A549 (cell line): Measurements from ENCODE around the gene OPRD1. TPM values are rescaled to one million over a fixed set of nuclear protein-coding genes. Genes with fewer than 3 reads are reported as not detected.

Experiments used
- ATAC-seq, 2 experiments: fragments of 200-7000 bp in 1 of 2; fragments of >200 bp in 1 of 2; cut with Nextera tagmentation in 1 of 2; cut with Tn5 transposase in 1 of 2; 3 replicates each; pipeline versions ENCODE4 v1.8.0 to v1.9.1; 2018 to 2020; ENCODE audit warnings: mild to moderate bottlenecking in 1 of 2, moderate library complexity in 1 of 2
- CTCF ChIA-PET: fragments of 300-600 bp; sonication (Branson Sonifier 250); formaldehyde crosslinking; extraction: SDS; loops from one replicate; lab custom pipeline; 2021; ENCODE audit warnings: antibody characterized with exemption, inconsistent platforms; lab: Yijun Ruan, JAX
- POLR2A ChIA-PET: fragments of 350-600 bp; formaldehyde crosslinking; extraction: SDS; loops from one replicate; lab custom pipeline; 2021; ENCODE audit warnings: antibody characterized with exemption, inconsistent platforms; lab: Yijun Ruan, JAX
- DNase-seq, 2 experiments: peaks; one replicate each; pipeline versions ENCODE4 v3.0.0 to v3.0.0-alpha.2; 2011 to 2016; ENCODE audit warnings: low read depth in 1 of 2, low spot score in 1 of 2
- FAIRE-seq: peaks from 2 replicates; lab custom pipeline; 2011; peaks lifted over from hg19 to GRCh38; lab: Jason Lieb, UNC
- H3K27ac ChIP-seq, 2 experiments: fragments of >200 bp; sonication (Bioruptor Twin); formaldehyde crosslinking; 3 replicates each; pipeline ENCODE4 v1.5.1; 2016 to 2017
- H3K4me1 ChIP-seq: fragments of >200 bp; sonication (Bioruptor Twin); formaldehyde crosslinking; 3 replicates; pipeline ENCODE4 v1.6.1; 2016
- H3K4me2 ChIP-seq: fragments of >200 bp; sonication (Bioruptor Twin); formaldehyde crosslinking; 3 replicates; pipeline ENCODE4 v1.6.1; 2016
- H3K4me3 ChIP-seq: fragments of >200 bp; sonication (Bioruptor Twin); formaldehyde crosslinking; 3 replicates; pipeline ENCODE4 v1.5.1; 2016
- H3K9me3 ChIP-seq: fragments of >200 bp; sonication (Bioruptor Twin); formaldehyde crosslinking; 3 replicates; pipeline ENCODE4 v1.6.1; 2016
- ATOH8 ChIP-seq: fragments of 250-450 bp; sonication (Bioruptor Pico); IDR thresholded peaks from 2 replicates; pipeline ENCODE4 v1.5.0; 2020; ENCODE audit warnings: low read depth, mild to moderate bottlenecking, moderate library complexity
- BHLHE40 ChIP-seq: IDR thresholded peaks from 2 replicates; pipeline ENCODE4 v1.6.1; 2012; ENCODE audit warnings: low read depth, low read length, inconsistent platforms
- CBX8 ChIP-seq: fragments of 200-600 bp; sonication (generic); IDR thresholded peaks from 2 replicates; pipeline ENCODE4 v1.6.1; 2016
- CEBPB ChIP-seq, 2 experiments: fragments of >200 bp in 1 of 2; sonication (Bioruptor Twin) in 1 of 2; formaldehyde crosslinking in 1 of 2; IDR thresholded peaks; 2 replicates each; pipeline ENCODE4 v1.6.1; 2012 to 2016
- EHMT2 ChIP-seq: fragments of 200-600 bp; sonication (generic); IDR thresholded peaks from 2 replicates; pipeline ENCODE4 v1.6.1; 2016; ENCODE audit warnings: antibody characterized with exemption, low read depth, mild to moderate bottlenecking, moderate library complexity
- ELK1 ChIP-seq: fragments of 150-350 bp; IDR thresholded peaks from 2 replicates; pipeline ENCODE4 v1.6.1; 2014; ENCODE audit warnings: low read depth, mild to moderate bottlenecking, low read length
- EP300 ChIP-seq, 2 experiments: fragments of >200 bp; sonication (Bioruptor Twin); formaldehyde crosslinking; IDR thresholded peaks; 2 replicates in 1 of 2; 3 replicates in 1 of 2; pipeline ENCODE4 v1.6.1; 2016 to 2017
- FOXS1 ChIP-seq: fragments of 250-450 bp; sonication (Bioruptor Pico); IDR thresholded peaks from 2 replicates; pipeline ENCODE4 v1.5.0; 2020; ENCODE audit warnings: mild to moderate bottlenecking, moderate library complexity
- HDAC2 ChIP-seq: fragments of 200-600 bp; sonication (generic); IDR thresholded peaks from 2 replicates; pipeline ENCODE4 v1.6.1; 2016
- HOXA7 ChIP-seq: fragments of 250-450 bp; sonication (Bioruptor Pico); IDR thresholded peaks from 2 replicates; pipeline ENCODE4 v1.5.0; 2020; ENCODE audit warnings: mild to moderate bottlenecking, moderate library complexity
- HOXB5 ChIP-seq: fragments of 250-450 bp; sonication (Bioruptor Pico); IDR thresholded peaks from 2 replicates; pipeline ENCODE4 v1.5.0; 2020; ENCODE audit warnings: mild to moderate bottlenecking, moderate library complexity
- KDM1A ChIP-seq: fragments of 200-600 bp; sonication (generic); IDR thresholded peaks from 2 replicates; pipeline ENCODE4 v1.6.1; 2016; ENCODE audit warnings: low read depth, mild to moderate bottlenecking
- NR3C1 ChIP-seq: fragments of >200 bp; sonication (Bioruptor Twin); formaldehyde crosslinking; IDR thresholded peaks from 3 replicates; pipeline ENCODE4 v1.6.1; 2017
- PBX3 ChIP-seq: IDR thresholded peaks from 2 replicates; pipeline ENCODE4 v1.6.1; 2012
- POLR2A ChIP-seq: IDR thresholded peaks from 2 replicates; pipeline ENCODE4 v1.6.1; 2012; ENCODE audit warnings: mild to moderate bottlenecking, low read length
- POLR2AphosphoS2 ChIP-seq: conservative IDR thresholded peaks from 2 replicates; pipeline ENCODE4 v1.6.1; 2012; ENCODE audit warnings: low read length, improper control_type of control experiment, inconsistent platforms
- RNF2 ChIP-seq: fragments of 200-600 bp; sonication (generic); IDR thresholded peaks from 2 replicates; pipeline ENCODE4 v1.6.1; 2016; ENCODE audit warnings: low read depth, mild to moderate bottlenecking, antibody characterized with exemption, moderate library complexity, borderline replicate concordance
- SMC3 ChIP-seq: fragments of >200 bp; sonication (Bioruptor Twin); formaldehyde crosslinking; IDR thresholded peaks from 3 replicates; pipeline ENCODE4 v1.6.1; 2018; ENCODE audit warnings: inconsistent platforms
- SREBF2 ChIP-seq: fragments of 450-650 bp; IDR thresholded peaks from 2 replicates; pipeline ENCODE4 v1.6.1; 2014; ENCODE audit warnings: mild to moderate bottlenecking, moderate library complexity
- USF2 ChIP-seq: fragments of 450-650 bp; IDR thresholded peaks from 2 replicates; pipeline ENCODE4 v1.6.1; 2014; ENCODE audit warnings: antibody characterized with exemption
- ZNF302 ChIP-seq: fragments of 250-450 bp; sonication (Bioruptor Pico); IDR thresholded peaks from 2 replicates; pipeline ENCODE4 v1.9.0; 2021; ENCODE audit warnings: inconsistent platforms, mild to moderate bottlenecking, moderate library complexity
- WGBS: methylation state at CpG from one replicate; pipeline ENCODE4 v1.1.6; 2017; ENCODE audit errors: missing lambda C conversion rate; 5-methylcytosine and 5-hydroxymethylcytosine counted together
- polyA plus RNA-seq, 4 experiments: library from polyadenylated mRNA; depleted of rRNA in 3 of 4; stranded (reverse); fragments of >200 nt; fragmentation: RNase III in 1 of 4; extraction: RNeasy Plus Mini Kit Qiagen cat#74134 plus additional on column Dnase treatment in 1 of 4; gene quantifications; 2 replicates in 3 of 4; 3 replicates in 1 of 4; pipeline ENCODE4 v1.2.3, GENCODE V29; 2011 to 2017
- TF ChIP-seq, protein P1 (sequence below): IDR thresholded peaks from 2 replicates; pipeline ENCODE4 v1.6.1; 2012
- TF ChIP-seq, protein P2 (sequence below): IDR thresholded peaks from 2 replicates; pipeline ENCODE4 v1.6.1; 2012; ENCODE audit warnings: low read depth, borderline replicate concordance

The OPRD1 gene
- polyA plus RNA-seq, 2 of the 4 experiments (the other 2 are of a cell fraction), result not detected

- no peak overlapping the region for H3K4me2 ChIP-seq
- CTCF ChIA-PET, result interaction anchor here (0.6 to 1.2 kb wide), 3 partner anchors 12 to 125 kb away, joined by 3 to 5 read pairs (median 3); no protein-coding TSS in a partner anchor
- H3K27ac ChIP-seq, result no peak overlapping the region
- no peak overlapping the region for H3K4me3 ChIP-seq
- TF ChIP-seq ATOH8 (CRISPR knock-in tag), result no peak
- no peak for TF ChIP-seq RNF2
- no peak for TF ChIP-seq POLR2A
- TF ChIP-seq SMC3, result no peak
- no peak for TF ChIP-seq EP300 (IDR thresholded peaks at IDR 0.05)
- TF ChIP-seq NR3C1, result no peak
- TF ChIP-seq FOXS1 (CRISPR knock-in tag), result no peak
- TF ChIP-seq ELK1, result no peak
- TF ChIP-seq ZNF302, result no peak
- TF ChIP-seq KDM1A, result no peak
- no peak for TF ChIP-seq HDAC2
- TF ChIP-seq CBX8, result no peak
- no peak for TF ChIP-seq POLR2AphosphoS2
- DNase-seq (no peak), ATAC-seq (no peak), FAIRE-seq (no peak)
- 0 out of 3 replicates have a peak, but pooled peaks cover 5% of the 10 kb centered on the region for H3K4me1 ChIP-seq
- POLR2A ChIA-PET, result no interaction called here
- 98% methylated on average over 6 of the region's 7 CpGs for WGBS
- H3K9me3 ChIP-seq, result no peaks in the 10 kb centered on the region
These were observed 98.6 kb downstream of the OPRD1 start for GRCh38 chr1:28910379-28911115.

DNA sequence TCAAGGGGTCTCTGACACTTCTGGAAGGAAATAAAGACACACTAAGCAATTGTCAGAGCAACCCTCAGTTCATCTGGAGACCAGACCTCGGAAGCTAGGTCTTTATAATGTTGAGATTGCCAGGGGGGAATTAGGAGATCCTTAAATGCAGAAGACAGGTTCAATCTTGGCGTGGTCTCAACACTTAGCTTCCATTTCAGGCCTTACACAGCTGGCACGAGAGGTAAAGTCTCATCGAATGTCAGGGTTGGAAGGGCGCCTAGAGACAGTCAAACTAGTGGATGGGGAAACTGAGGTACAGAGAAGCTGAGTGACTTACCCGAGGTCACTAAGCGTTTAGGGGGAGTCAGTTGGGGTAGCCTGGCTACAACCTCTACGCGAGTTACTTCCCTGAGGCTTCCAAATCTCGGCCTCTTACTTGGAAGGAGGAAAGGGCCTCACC lies 101.8 kb downstream of the OPRD1 start:
- Histone ChIP-seq H3K4me1 (0 out of 3 replicates have a peak, but pooled peaks cover 5% of the 10 kb centered on the region), H3K9me3 (no peaks in the 10 kb centered on the region), H3K4me2 (peak overlapping the region; percentile 75), H3K27ac (peak overlapping the region; percentile 54 to 85; a peak in 5 of 6 replicates), H3K4me3 (peak overlapping the region; percentile 60)
- ChIA-PET CTCF (interaction anchor here (1.2 to 2.1 kb wide), 5 partner anchors 15 to 120 kb away, joined by 3 to 6 read pairs (median 4); no protein-coding TSS in a partner anchor), POLR2A (interaction anchor here (0.9 to 1.8 kb wide), 5 partner anchors 11 to 116 kb away, joined by 3 to 6 read pairs (median 3); no protein-coding TSS in a partner anchor)
- no peak for FAIRE-seq
- WGBS, result 62% methylated on average over 9 of the region's 10 CpGs
- TF ChIP-seq CEBPB (IDR thresholded peaks at IDR 0.05) (no peak), HDAC2 (no peak), RNF2 (no peak), EHMT2 (no peak), SREBF2 (no peak)
- DNase-seq, result peak in 1 of 2 experiments; percentile 3
- ATAC-seq, result peak in 1 of 2 experiments; percentile 5; a peak in 2 of 6 replicates

GRCh38 chr1:28914228-28915030 lies 102.5 kb downstream of the OPRD1 start, which contains the start of gene EPB41:
Gene EPB41 (plus strand): TSS chr1:28914569. CDS start chr1:28987438, 72,869 bp downstream.
- FAIRE-seq, result no peak
- DNase-seq, result peak; percentile 87 to 89
- TF ChIP-seq USF2 (peak; percentile 63), HOXA7 (CRISPR knock-in tag) (no peak), PBX3 (no peak), BHLHE40 (no peak), HOXB5 (CRISPR knock-in tag) (no peak)
- TF ChIP-seq, protein P1, sequence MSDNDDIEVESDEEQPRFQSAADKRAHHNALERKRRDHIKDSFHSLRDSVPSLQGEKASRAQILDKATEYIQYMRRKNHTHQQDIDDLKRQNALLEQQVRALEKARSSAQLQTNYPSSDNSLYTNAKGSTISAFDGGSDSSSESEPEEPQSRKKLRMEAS, result peak; percentile 70
- TF ChIP-seq, protein P2, sequence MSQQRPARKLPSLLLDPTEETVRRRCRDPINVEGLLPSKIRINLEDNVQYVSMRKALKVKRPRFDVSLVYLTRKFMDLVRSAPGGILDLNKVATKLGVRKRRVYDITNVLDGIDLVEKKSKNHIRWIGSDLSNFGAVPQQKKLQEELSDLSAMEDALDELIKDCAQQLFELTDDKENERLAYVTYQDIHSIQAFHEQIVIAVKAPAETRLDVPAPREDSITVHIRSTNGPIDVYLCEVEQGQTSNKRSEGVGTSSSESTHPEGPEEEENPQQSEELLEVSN, result peak; percentile 24; the same call in 1 of the 2 replicates

More at GRCh38 chr1:28914228-28915030, 102.5 kb downstream of the OPRD1 start, which contains the start of gene EPB41:
- peak within 1 kb of the TSS; percentile 75 for H3K4me2 ChIP-seq
- WGBS, result 3% methylated on average over 5 of the region's 95 CpGs
- no peaks in the 10 kb centered on the region for H3K9me3 ChIP-seq
- CTCF ChIA-PET, result interaction anchor here (1.2 to 2.1 kb wide), 5 partner anchors 16 to 119 kb away, joined by 3 to 6 read pairs (median 4); no protein-coding TSS in a partner anchor
- ATAC-seq, result peak; percentile 94 to 99
- H3K4me1 ChIP-seq, result 0 out of 3 replicates have a peak, but pooled peaks cover 5% of the 10 kb centered on the region
- H3K27ac ChIP-seq, result peak within 1 kb of the TSS; percentile 54 to 85
- POLR2A ChIA-PET, result interaction anchor here (0.9 to 1.8 kb wide), 5 partner anchors 11 to 116 kb away, joined by 3 to 6 read pairs (median 3); no protein-coding TSS in a partner anchor
- H3K4me3 ChIP-seq, result peak within 1 kb of the TSS; percentile 60
